Gastroesophageal sphincter (tissue), 4 donors: ENCODE results near the gene ARID1B. TPM values are rescaled to one million over a fixed set of nuclear protein-coding genes. Genes with fewer than 3 reads are reported as not detected.
"Not testable (repeated sequence)": the region's sequence is repeated elsewhere in the genome, so short reads cannot be mapped to it uniquely, and the experiment has no call there.

ENCODE experiments used
- ATAC-seq: fragments of 150-250 bp; one replicate; pipeline ENCODE4 v1.9.1; 2016; ENCODE audit warnings: mild to moderate bottlenecking, moderate library complexity
- H3K27ac ChIP-seq, 4 donors: fragments of 200-600 bp; sonication (generic) in 3 of 4; 1 replicate in 3 of 4; 2 replicates in 1 of 4; pipeline ENCODE4 v1.5.1; 2016 to 2019
- H3K27me3 ChIP-seq: fragments of 200-600 bp; sonication (generic); one replicate; pipeline ENCODE4 v1.5.1; 2019
- H3K36me3 ChIP-seq, 2 donors: fragments of 200-600 bp; sonication (generic); one replicate each; pipeline ENCODE4 v1.5.1; 2019; ENCODE audit warnings: control low read depth in 1 of 2
- H3K4me1 ChIP-seq, 3 donors: fragments of 200-600 bp; sonication (generic); 1 replicate in 2 of 3; 2 replicates in 1 of 3; pipeline ENCODE4 v1.5.1; 2016 to 2019; ENCODE audit warnings: control low read depth in 2 of 3
- H3K4me3 ChIP-seq, 2 donors: fragments of 200-600 bp; sonication (generic); one replicate each; pipeline ENCODE4 v1.5.1; 2019; ENCODE audit warnings: mild to moderate bottlenecking in 1 of 2, moderate library complexity in 1 of 2
- H3K9me3 ChIP-seq, 3 donors: fragments of 200-600 bp; sonication (generic); one replicate each; pipeline ENCODE4 v1.5.1; 2017 to 2019; ENCODE audit warnings: control low read depth in 2 of 3
- EP300 ChIP-seq: sonication (generic); formaldehyde crosslinking; IDR thresholded peaks from one replicate; pipeline ENCODE4 v1.6.1; 2017; ENCODE audit warnings: antibody characterized with exemption, mild to moderate bottlenecking
- POLR2A ChIP-seq, 2 donors: fragments of 450-650 bp; IDR thresholded peaks; one replicate each; pipeline ENCODE4 v1.6.1; 2017; ENCODE audit warnings: antibody characterized with exemption in 2 of 2, mild to moderate bottlenecking in 2 of 2, moderate library complexity in 1 of 2
- POLR2AphosphoS5 ChIP-seq: sonication (generic); formaldehyde crosslinking; IDR thresholded peaks from one replicate; pipeline ENCODE4 v1.6.1; 2017; ENCODE audit warnings: antibody characterized with exemption
- WGBS, 2 donors: methylation state at CpG; one replicate each; pipeline ENCODE4 v1.1.5; 2018; ENCODE audit warnings: low coverage in 1 of 2; 5-methylcytosine and 5-hydroxymethylcytosine counted together
- total RNA-seq, 4 donors: library from RNA; depleted of rRNA; stranded (reverse); fragments of >200 nt; gene quantifications; one replicate each; pipeline ENCODE4 v1.1.0, GENCODE V29; 2016
- TF ChIP-seq, protein P1 (sequence below), 4 experiments: fragments of 200-600 bp in 2 of 4; fragments of 450-650 bp in 2 of 4; sonication (generic) in 1 of 4; IDR thresholded peaks; one replicate each; pipeline ENCODE4 v1.5.1; 2017 to 2019; ENCODE audit warnings: antibody characterized with exemption in 4 of 4, mild to moderate bottlenecking in 2 of 4, moderate library complexity in 2 of 4

ARID1B gene
- total RNA-seq, 4 donors from 2014 or later, result 40.0 to 106 (median 79.7) TPM

DNA sequence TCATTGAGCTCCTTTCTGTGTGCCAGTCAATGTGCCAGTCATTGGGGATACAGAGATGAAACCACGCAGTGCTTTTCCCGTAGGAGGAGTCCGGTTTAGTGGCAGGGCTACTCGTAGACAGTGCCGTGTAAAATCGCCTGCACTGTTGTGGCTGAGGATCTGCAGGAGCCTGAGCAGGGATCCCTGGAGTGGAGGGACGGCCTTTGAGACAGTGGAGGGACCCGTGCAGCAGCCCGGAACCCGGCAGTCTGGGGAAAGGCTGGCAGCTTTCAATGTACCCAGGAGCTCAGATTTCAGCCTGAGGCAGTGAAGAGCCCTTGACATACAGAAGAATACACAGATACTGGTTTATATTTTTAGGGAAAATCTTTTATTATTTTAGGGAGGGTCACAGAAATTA lies 203.3 kb downstream of the ARID1B start:
- WGBS, 2 donors, result 92 to 94% methylated on average over 6 to 8 of the region's 10 CpGs
- TF ChIP-seq POLR2AphosphoS5 (no peak), EP300 (no peak), POLR2A (IDR thresholded peaks at IDR 0.05) (no peak)
- TF ChIP-seq, protein P1, sequence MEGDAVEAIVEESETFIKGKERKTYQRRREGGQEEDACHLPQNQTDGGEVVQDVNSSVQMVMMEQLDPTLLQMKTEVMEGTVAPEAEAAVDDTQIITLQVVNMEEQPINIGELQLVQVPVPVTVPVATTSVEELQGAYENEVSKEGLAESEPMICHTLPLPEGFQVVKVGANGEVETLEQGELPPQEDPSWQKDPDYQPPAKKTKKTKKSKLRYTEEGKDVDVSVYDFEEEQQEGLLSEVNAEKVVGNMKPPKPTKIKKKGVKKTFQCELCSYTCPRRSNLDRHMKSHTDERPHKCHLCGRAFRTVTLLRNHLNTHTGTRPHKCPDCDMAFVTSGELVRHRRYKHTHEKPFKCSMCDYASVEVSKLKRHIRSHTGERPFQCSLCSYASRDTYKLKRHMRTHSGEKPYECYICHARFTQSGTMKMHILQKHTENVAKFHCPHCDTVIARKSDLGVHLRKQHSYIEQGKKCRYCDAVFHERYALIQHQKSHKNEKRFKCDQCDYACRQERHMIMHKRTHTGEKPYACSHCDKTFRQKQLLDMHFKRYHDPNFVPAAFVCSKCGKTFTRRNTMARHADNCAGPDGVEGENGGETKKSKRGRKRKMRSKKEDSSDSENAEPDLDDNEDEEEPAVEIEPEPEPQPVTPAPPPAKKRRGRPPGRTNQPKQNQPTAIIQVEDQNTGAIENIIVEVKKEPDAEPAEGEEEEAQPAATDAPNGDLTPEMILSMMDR (IDR thresholded peaks at IDR 0.05), result no peak
- Histone ChIP-seq H3K36me3 (no peaks in the 10 kb centered on the region), H3K27ac (no peak overlapping the region), H3K4me3 (no peak overlapping the region), H3K4me1 (peaks cover 6 to 82% (median 23%) of the 10 kb centered on the region in 3 donors), H3K27me3 (no peaks in the 10 kb centered on the region), H3K9me3 (no peaks in the 10 kb centered on the region)
- ATAC-seq, result no peak

DNA sequence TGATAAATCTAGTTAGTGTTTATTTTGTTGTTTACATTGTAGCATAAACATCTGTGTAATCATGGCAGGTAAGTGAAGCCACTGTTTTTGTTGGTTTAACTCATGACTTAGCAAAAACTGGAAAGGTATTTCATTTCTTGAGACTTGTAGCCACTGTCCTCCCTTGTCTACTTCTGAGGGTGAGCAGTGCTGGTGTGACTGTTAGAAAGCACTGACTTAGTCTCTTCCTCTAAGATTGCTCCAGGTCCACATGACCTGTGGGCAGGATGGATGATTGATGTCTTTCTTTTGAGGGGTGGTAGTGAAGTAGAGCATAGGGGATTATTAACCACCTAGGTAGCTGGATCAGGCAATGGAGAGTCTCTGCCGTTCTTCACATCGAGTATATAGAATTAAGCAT lies 203.8 kb downstream of the ARID1B start:
- TF ChIP-seq, protein P1 (IDR thresholded peaks at IDR 0.05), result no peak
- TF ChIP-seq POLR2AphosphoS5 (no peak), POLR2A (IDR thresholded peaks at IDR 0.05) (no peak)
- no peaks in the 10 kb centered on the region for H3K36me3 ChIP-seq
- no peak overlapping the region for H3K27ac ChIP-seq
- H3K9me3 ChIP-seq, result no peaks in the 10 kb centered on the region
- no peak overlapping the region for H3K4me3 ChIP-seq
- no peak for ATAC-seq
- peaks cover 6 to 81% (median 23%) of the 10 kb centered on the region in 3 donors for H3K4me1 ChIP-seq
- no peaks in the 10 kb centered on the region for H3K27me3 ChIP-seq
- 91 to 100% methylated on average over 2 of the region's 2 CpGs for WGBS, 2 donors

DNA sequence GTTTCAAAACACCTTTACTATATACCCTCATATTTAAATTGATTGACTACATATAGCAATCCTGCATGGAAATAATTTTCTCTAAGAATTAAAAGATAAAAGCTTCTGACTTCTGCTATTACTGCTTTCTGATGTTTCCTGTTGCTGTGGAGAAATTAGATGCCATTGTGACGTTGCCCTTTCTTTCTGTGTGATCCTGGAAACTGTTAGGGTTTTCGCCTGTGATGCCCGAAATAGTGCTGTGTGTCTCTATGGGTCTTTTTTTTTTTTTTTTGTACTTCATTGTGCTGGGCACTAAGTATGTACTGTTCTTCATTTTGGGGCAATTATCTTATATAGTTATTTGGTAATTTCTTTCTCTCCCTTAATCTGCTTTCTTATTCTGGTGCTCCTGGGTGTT lies 205.0 kb downstream of the ARID1B start:
- 71 to 72% methylated on average over 3 of the region's 3 CpGs for WGBS, 2 donors
- Histone ChIP-seq H3K27ac (no peak overlapping the region), H3K4me1 (peaks cover 6 to 74% (median 16%) of the 10 kb centered on the region in 3 donors), H3K9me3 (no peaks in the 10 kb centered on the region), H3K4me3 (no peak overlapping the region), H3K36me3 (no peaks in the 10 kb centered on the region), H3K27me3 (no peaks in the 10 kb centered on the region)
- no peak for ATAC-seq
- TF ChIP-seq EP300, result no peak
- TF ChIP-seq, protein P1 (IDR thresholded peaks at IDR 0.05), result no peak
- TF ChIP-seq POLR2A (IDR thresholded peaks at IDR 0.05), result no peak
- TF ChIP-seq POLR2AphosphoS5, result no peak

DNA sequence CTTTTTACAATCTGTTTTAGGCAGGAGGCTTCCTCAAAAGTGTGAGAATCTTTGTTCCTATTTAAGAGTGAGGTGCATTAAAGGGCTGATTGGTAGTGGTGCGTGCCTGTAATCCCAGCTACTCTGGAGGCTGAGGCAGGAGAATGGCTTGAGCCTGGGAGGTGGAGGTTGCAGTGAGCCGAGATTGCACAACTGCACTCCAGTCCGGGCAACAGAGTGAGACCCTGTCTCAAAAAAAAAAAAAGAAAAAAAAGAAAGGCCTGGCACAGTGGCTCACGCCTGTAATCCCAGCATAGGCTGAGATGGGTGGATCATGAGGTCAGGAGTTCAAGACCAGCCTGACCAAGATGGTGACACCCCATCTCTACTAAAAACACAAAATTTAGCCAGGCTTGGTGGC lies 205.7 kb downstream of the ARID1B start:
- 100% methylated on average over 1 to 3 of the region's 4 CpGs for WGBS, 2 donors
- H3K4me1 ChIP-seq, result peaks cover 2 to 68% (median 12%) of the 10 kb centered on the region in 3 donors
- H3K4me3 ChIP-seq, H3K9me3 ChIP-seq, ATAC-seq, H3K27me3 ChIP-seq, H3K27ac ChIP-seq, H3K36me3 ChIP-seq: not testable (repeated sequence)

DNA sequence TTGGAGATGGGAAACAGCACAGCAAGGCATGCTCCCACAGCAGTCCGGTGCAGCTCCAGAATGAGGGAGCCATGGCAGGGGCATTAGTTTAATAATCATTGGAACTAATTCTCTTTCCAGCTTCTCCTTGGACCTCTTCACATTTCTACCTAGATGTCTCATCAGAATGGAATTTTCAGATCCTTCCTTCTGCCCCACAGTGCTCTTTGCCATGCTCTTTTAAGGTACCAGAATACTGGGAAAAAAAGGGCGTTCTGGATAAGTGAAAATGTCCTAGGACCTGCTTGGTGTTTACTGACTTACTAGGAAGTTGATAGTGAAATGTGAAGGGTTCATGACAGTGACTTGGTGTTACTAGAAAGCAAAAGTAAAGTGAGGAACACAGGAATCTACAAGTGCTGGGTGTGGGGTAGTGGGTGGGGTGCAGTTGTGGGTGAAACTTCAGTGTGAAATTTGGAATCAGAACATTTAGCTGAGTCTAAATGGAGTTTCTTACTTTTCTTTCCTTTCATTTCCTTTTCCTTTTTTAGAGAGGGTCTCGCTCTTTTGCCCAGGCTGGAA lies 207.1 kb downstream of the ARID1B start:
- no peak overlapping the region for H3K27ac ChIP-seq
- H3K4me3 ChIP-seq, result no peak overlapping the region
- no peak for ATAC-seq
- no peaks in the 10 kb centered on the region for H3K9me3 ChIP-seq
- H3K36me3 ChIP-seq, result no peaks in the 10 kb centered on the region
- H3K4me1 ChIP-seq, result peaks cover 2 to 63% (median 9%) of the 10 kb centered on the region in 3 donors
- no peak for TF ChIP-seq POLR2AphosphoS5
- WGBS, 2 donors, result 94 to 95% methylated on average over 2 to 3 of the region's 3 CpGs
- no peaks in the 10 kb centered on the region for H3K27me3 ChIP-seq

DNA sequence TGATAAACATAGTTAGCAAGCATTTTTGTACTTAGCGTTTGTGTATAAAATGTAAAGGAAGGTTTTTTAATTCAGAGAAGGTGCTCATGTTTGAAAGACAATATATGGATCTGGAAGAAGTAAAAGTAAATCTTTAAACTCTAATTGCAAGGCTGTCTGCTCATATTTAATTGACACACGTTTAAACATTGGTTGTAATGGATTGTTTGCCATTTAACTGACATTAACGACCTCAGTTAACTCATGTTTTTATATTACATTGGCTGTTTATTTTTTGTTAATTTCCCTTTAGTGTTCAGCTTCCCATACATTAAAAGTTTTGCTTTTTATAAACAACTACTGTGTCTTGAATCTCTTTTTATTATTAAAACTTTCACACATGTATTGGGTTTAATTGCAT lies 208.1 kb downstream of the ARID1B start:
- no peak for TF ChIP-seq EP300
- no peak overlapping the region for H3K27ac ChIP-seq
- peaks cover 2 to 59% (median 9%) of the 10 kb centered on the region in 3 donors for H3K4me1 ChIP-seq
- no peak for ATAC-seq
- 78% methylated on average over 3 of the region's 3 CpGs for WGBS, 2 donors
- H3K4me3 ChIP-seq, result no peak overlapping the region
- H3K36me3 ChIP-seq, result no peaks in the 10 kb centered on the region
- H3K9me3 ChIP-seq, result no peaks in the 10 kb centered on the region
- H3K27me3 ChIP-seq, result no peaks in the 10 kb centered on the region
